ENCODE results near the gene ARAP1. TPM values are rescaled to one million over a fixed set of nuclear protein-coding genes. Genes with fewer than 3 reads are reported as not detected.

The ARAP1 gene
- total RNA-seq, 2 experiments from 2014 or later, result 84.3 to 89.6 TPM

DNA sequence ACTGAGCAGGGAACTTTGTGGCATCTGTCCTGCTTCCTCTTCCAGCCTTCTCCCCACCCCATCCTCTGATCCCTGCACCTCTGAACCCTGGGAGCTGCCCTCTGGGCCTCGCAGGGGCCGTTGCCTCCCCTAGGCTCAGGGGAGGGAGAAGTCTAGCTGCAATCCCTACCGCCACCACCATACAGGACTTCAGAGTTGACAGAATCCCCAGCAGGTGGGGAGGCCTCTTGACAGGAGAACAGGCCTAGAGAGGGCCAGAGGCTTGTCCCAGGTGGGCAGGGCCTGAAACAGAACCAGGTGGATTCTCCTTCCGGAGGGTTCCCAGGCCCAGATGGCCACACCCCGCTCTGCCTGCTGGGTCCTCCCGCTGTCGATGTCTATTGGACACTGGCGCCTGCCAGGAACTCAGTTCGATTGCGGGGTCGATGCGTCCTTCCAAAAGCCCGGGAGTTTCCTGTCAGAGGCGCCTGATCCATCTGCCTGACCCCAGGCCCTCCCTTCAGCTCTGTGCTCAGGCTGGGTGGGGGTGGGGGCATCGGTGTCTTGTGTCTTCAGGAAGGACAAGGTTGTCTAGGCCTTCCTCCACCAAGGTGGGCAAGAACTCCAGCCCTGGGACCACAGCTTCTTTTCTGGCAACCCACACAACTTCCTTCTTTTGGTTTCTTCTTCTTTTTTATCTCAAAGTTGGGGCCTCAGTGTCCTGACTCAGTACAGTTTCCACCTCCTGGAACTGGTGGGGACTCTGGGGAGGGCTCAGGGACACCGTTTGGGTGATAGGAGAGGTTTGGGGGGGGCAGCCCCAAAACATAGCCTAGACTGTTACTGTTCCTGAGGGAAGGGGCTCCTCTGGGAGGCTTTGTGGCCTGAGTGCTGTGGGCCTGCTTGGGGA, 35.3 kb upstream of the ARAP1 start:
- Mint-ChIP-seq H3K27me3 (ENCODE audit: low read depth) (peaks cover 4% of the 10 kb centered on the region), H3K27ac (peak overlapping the region; percentile 44), H3K9me3 (ENCODE audit: insufficient read depth) (no peaks in the 10 kb centered on the region), H3K36me3 (ENCODE audit: low read depth) (no peaks in the 10 kb centered on the region), H3K4me3 (peak overlapping the region; percentile 25), H3K4me1 (ENCODE audit: low read depth) (peaks cover 31% of the 10 kb centered on the region)
- POLR2A ChIA-PET, result interaction anchor here (0.6 to 1.5 kb wide), 5 partner anchors 15 to 115 kb away, joined by 3 to 4 read pairs (median 3); no protein-coding TSS in a partner anchor
- DNase-seq (peak; percentile 42), ATAC-seq (peak; percentile 70)
- CTCF ChIA-PET, result interaction anchor here (1.1 to 2.0 kb wide), 5 partner anchors 9 to 62 kb away, joined by 3 to 14 read pairs (median 5); no protein-coding TSS in a partner anchor

DNA sequence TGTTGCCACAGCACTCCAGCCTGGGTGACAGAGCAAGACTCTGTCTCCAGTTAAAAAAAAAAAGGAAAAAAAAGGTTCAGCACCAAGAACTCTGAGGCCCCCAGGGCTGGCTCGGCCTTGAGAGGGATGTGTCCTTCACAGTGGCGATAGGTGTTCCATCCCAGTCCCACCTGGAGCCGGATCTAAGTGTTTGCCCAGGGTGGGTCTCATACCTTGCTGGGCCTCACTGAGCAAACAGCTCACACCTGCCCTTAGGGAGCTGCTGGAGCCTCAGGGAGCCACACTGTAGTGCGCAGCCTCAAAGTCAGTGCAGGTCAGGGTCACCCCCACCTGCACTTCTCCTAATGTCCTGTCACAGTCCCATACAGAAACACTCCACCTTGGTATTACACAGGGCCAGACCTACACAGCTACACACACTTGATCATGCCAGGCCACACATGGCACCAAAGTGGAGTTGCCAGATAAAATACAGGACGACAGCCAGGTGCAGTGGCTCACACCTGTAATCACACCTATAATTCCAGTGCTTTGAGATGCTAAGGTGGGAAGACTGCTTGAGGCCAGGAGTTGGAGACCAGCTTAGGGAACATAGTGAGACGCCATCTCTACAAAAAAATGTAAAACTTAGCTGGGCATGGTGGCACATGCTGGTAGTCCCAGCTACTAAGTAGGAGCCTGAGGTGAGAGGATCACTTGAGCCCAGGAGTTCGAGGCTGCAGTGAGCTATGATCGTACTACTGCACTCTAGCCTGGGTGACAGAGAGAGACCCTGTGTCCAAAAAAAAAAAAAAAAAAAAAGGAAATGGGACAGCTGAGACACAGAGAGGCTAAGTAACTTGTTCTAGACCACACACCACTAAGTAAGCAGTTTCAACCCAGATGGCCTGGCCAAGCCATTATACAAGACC, 34.4 kb upstream of the ARAP1 start:
- Mint-ChIP-seq H3K36me3 (ENCODE audit: low read depth) (no peaks in the 10 kb centered on the region), H3K4me3 (peak overlapping the region; percentile 25), H3K27me3 (ENCODE audit: low read depth) (peaks cover 9% of the 10 kb centered on the region), H3K27ac (no peak overlapping the region), H3K4me1 (ENCODE audit: low read depth) (peaks cover 35% of the 10 kb centered on the region), H3K9me3 (ENCODE audit: insufficient read depth) (no peaks in the 10 kb centered on the region)
- ChIA-PET POLR2A (interaction anchor here (0.6 to 1.5 kb wide), 6 partner anchors 14 to 359 kb away, joined by 3 to 4 read pairs (median 3); no protein-coding TSS in a partner anchor), CTCF (interaction anchor here (1.1 to 2.0 kb wide), 6 partner anchors 9 to 61 kb away, joined by 3 to 14 read pairs (median 4); no protein-coding TSS in a partner anchor)
- DNase-seq (no peak), ATAC-seq (no peak)

DNA sequence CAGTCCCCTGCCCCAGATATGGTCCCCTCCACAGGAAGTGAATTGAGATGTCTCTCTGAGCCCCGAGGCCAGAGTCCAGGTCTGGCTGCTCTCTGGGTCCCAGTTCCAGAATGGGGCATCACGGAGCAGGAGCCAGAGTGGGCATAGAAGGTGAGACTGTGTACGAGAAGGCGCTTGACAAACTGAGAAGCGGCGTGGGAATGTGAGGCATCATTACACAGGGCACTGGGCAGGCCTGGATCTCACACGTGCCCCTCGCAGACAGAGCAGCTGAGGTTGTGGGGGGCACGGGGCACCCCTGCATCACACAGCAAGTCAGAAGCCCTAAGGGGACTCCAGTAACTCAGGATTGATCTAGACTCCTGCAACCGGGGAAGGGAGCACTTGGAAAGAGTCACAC, 32.5 kb upstream of the ARAP1 start:
- Mint-ChIP-seq H3K4me1 (ENCODE audit: low read depth) (peaks cover 35% of the 10 kb centered on the region), H3K4me3 (no peak overlapping the region), H3K27ac (no peak overlapping the region), H3K27me3 (ENCODE audit: low read depth) (peaks cover 11% of the 10 kb centered on the region), H3K9me3 (ENCODE audit: insufficient read depth) (no peaks in the 10 kb centered on the region), H3K36me3 (ENCODE audit: low read depth) (no peaks in the 10 kb centered on the region)
- CTCF ChIA-PET, result no interaction called here
- no peak for ATAC-seq
- DNase-seq, result no peak
- POLR2A ChIA-PET, result no interaction called here

DNA sequence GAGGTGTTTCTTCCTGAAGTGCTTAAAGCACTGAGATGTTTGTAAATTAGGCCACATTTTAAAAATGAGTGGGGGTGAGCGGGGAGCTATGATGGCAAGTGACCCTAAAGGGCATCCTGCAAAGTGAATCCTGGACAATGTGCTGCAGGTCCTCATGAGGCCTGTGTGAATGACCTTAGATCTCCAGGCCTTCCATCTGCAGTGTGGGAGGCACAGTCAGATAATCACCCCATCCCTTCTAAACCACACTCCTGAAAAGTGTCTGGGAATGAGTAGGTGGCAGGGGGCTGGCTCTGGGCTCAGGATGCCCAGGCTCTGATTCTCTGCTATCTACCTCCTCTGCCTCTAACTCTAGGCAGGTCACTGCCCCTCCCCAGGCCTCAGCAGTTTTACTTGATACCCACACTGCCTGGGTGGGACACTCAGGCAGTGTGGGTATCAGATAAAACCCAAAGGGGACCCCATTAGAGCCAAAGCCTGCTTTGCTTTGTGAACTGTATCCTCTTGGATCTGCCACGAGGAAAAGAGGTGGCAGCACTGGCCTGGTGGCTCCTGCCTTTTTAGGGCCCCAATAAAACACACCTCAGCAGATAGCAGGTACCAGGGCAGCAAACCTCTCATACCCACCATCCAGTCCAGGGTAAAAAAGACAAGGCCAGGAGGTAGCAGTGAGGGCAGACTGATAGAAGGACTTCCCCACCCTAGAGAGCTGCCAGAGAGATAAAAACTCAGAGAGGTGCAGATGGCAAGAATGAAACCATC, 31.1 kb upstream of the ARAP1 start:
- Mint-ChIP-seq H3K27me3 (ENCODE audit: low read depth) (peaks cover 13% of the 10 kb centered on the region), H3K4me1 (ENCODE audit: low read depth) (peaks cover 31% of the 10 kb centered on the region), H3K9me3 (ENCODE audit: insufficient read depth) (no peaks in the 10 kb centered on the region), H3K36me3 (ENCODE audit: low read depth) (no peaks in the 10 kb centered on the region), H3K4me3 (no peak overlapping the region), H3K27ac (no peak overlapping the region)
- CTCF ChIA-PET, result interaction anchor here (1.0 to 2.8 kb wide), 6 partner anchors 10 to 394 kb away, joined by 3 to 28 read pairs (median 6); partner anchors contain the start of genes ARAP1 and STARD10
- ATAC-seq (no peak), DNase-seq (no peak)
- POLR2A ChIA-PET, result no interaction called here

DNA sequence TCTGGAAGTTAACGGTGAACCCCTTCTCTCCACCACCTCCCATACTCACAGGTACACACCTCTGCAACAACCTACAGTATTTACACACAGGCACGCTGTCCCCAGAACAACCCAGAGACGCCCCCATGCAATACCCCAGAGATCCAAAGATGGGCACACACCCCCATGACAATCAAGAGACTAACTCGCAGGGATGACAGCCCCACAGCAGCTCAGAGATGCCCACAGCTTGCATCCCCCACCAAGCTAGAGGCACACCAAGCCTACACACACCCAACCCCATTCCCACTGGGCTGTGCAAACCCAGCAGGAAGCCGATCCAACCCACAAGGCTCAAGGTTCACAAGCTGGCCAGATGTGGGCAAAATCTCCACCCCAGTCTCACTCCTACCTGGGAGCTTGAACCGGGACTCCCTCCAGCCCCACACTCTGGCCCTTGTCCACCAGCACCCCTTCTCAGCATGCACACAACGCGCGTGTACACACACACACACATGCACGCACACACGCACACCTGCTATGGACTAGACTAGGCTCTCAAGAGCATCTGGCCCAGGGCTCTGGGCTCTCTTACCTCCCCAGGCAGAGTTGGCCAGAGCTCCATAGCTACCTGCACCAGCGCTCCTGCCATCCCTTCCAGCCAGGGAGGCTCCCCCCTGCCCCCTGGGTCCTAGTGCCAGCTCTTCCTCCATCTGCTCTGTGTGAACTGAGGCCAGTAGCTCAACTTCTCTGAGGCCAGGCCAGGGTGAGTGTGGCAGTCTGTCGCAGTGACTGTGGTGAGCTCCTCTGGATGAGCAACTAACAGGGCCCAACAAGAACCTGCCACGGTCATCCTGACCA, 30.1 kb upstream of the ARAP1 start:
- no peak for DNase-seq

DNA sequence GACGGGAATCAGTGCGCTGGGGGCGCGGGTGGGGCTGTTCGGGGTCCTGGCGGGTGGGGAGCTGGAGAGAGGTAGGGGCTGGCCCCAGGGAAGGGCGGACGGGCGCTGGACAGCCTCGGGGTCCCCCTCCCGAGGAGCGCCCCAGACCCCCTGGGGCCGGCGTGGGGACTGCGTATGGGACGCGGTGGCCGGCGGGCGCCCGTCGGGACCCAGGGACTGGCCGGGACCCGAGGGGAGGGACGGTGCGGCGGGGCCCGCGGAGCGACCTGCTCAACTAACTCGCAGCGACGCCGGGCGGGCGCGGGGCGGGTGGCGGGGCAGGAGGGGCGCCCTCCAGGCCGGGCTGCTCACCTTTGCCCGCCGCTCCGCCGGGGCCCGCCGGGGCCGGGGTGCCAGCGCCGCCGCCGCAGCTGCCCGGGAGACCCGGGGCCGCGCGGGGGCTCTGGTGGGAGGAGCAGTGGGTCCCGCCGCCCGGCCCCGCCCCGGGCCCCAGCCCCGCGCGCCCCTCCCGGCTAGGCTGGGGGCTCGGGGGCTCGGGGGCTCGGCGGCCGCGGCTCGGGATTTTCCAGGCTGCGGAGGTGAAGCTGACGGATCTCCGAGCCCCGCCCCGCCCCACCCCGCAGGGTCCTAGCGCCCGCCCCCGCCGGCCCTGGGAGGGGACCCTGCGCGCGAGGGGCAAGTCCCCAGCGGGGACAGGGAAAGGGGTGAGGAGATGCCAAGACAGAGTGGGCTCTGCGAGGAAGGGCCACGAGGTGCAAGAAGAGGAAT, 29.3 kb upstream of the ARAP1 start:
- DNase-seq, result peak; percentile 51
- Mint-ChIP-seq H3K36me3 (ENCODE audit: low read depth) (no peaks in the 10 kb centered on the region), H3K4me3 (peak overlapping the region; percentile 67), H3K9me3 (ENCODE audit: insufficient read depth) (no peaks in the 10 kb centered on the region), H3K4me1 (ENCODE audit: low read depth) (peaks cover 20% of the 10 kb centered on the region), H3K27ac (no peak overlapping the region), H3K27me3 (ENCODE audit: low read depth) (peaks cover 13% of the 10 kb centered on the region)
- ATAC-seq, result peak; percentile 82
- ChIA-PET POLR2A (interaction anchor here (1.1 to 1.6 kb wide), 2 partner anchors 12 to 32 kb away, joined by 4 to 7 read pairs; no protein-coding TSS in a partner anchor), CTCF (interaction anchor here (0.9 to 2.8 kb wide), 7 partner anchors 12 to 58 kb away, joined by 3 to 28 read pairs (median 6); partner anchors contain the start of genes ARAP1 and STARD10)

More for the DNA sequence above, 30.1 kb upstream of the ARAP1 start:
- peaks cover 21% of the 10 kb centered on the region for H3K4me1 Mint-ChIP-seq (ENCODE audit: low read depth)
- ATAC-seq, result peak; percentile 44
- ChIA-PET CTCF (interaction anchor here (1.0 to 2.8 kb wide), 6 partner anchors 11 to 395 kb away, joined by 3 to 28 read pairs (median 6); partner anchors contain the start of genes ARAP1 and STARD10), POLR2A (interaction anchor here (1.1 to 1.6 kb wide), 2 partner anchors 11 to 31 kb away, joined by 4 to 7 read pairs; no protein-coding TSS in a partner anchor)
- H3K9me3 Mint-ChIP-seq (ENCODE audit: insufficient read depth), result no peaks in the 10 kb centered on the region
- peak overlapping the region; percentile 67 for H3K4me3 Mint-ChIP-seq
- no peaks in the 10 kb centered on the region for H3K36me3 Mint-ChIP-seq (ENCODE audit: low read depth)
- H3K27me3 Mint-ChIP-seq (ENCODE audit: low read depth), result peaks cover 13% of the 10 kb centered on the region
- no peak overlapping the region for H3K27ac Mint-ChIP-seq

DNA sequence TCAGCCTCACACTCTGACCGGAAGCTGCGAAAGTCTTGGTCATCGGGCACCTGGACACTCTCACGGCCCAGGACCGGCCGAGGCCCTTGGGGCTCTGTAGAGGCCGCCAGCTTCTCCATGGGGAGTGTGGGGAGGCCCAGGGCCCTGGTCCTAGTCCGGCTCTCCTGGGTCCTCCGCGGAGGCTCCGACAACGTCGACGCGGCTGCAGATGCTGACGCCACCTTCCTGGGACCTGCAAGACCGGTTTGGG, 28.8 kb upstream of the ARAP1 start:
- no peaks in the 10 kb centered on the region for H3K36me3 Mint-ChIP-seq (ENCODE audit: low read depth)
- no peak overlapping the region for H3K27ac Mint-ChIP-seq
- H3K4me1 Mint-ChIP-seq (ENCODE audit: low read depth), result peaks cover 21% of the 10 kb centered on the region
- no peaks in the 10 kb centered on the region for H3K9me3 Mint-ChIP-seq (ENCODE audit: insufficient read depth)
- no peak for ATAC-seq
- no peak for DNase-seq
- ChIA-PET POLR2A (interaction anchor here (1.6 kb wide), 1 partner anchor 12 kb away, joined by 7 read pairs; no protein-coding TSS in a partner anchor), CTCF (interaction anchor here (0.9 to 2.8 kb wide), 3 partner anchors 12 to 56 kb away, joined by 3 to 28 read pairs (median 6); partner anchors contain the start of gene STARD10)
- H3K27me3 Mint-ChIP-seq (ENCODE audit: low read depth), result peaks cover 13% of the 10 kb centered on the region
- peak overlapping the region; percentile 54 for H3K4me3 Mint-ChIP-seq

DNA sequence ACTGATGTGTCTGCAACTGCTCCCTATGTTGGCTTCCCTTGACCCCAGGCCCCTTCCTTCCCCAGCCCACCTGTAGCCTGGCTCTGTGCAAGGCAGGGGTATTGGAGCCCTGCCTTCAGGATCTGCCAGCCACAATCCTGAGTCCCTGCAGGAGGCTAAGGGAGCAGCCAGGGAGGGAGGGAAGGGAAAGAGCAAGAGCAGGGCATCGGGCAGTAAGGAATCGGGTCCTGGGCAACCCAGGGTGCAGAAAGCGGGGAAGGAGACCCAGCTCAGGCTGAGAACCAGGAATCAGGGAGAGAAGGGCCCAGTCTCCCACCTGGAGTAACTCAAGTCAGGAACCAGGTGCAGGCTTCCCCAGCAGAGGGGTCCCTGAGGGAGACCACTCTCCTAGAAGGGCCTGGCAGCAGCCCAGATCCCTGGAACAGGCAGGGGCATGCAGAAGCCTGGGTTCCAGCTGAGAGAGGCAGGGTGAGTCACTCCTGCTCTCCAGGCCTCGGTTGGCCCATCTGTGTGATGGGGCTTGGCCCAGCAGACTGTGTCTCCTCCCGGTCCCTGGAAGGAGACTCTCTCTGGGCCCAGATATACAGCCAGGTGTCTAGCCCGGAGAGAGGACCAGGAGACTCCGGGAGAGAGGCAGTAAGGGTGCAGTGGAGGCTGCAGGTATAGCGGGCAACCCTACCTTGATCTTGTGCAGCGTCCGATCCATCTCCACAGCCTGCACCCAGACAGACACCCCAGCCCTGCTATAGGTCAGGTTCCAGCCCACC, 28.3 kb upstream of the ARAP1 start:
- Mint-ChIP-seq H3K9me3 (ENCODE audit: insufficient read depth) (no peaks in the 10 kb centered on the region), H3K4me1 (ENCODE audit: low read depth) (peaks cover 21% of the 10 kb centered on the region), H3K36me3 (ENCODE audit: low read depth) (no peaks in the 10 kb centered on the region), H3K27ac (no peak overlapping the region), H3K4me3 (peak overlapping the region; percentile 54), H3K27me3 (ENCODE audit: low read depth) (peaks cover 13% of the 10 kb centered on the region)
- POLR2A ChIA-PET, result no interaction called here
- DNase-seq (no peak), ATAC-seq (no peak)
- CTCF ChIA-PET, result interaction anchor here (0.9 to 2.8 kb wide), 3 partner anchors 13 to 55 kb away, joined by 3 to 28 read pairs (median 6); partner anchors contain the start of gene STARD10

DNA sequence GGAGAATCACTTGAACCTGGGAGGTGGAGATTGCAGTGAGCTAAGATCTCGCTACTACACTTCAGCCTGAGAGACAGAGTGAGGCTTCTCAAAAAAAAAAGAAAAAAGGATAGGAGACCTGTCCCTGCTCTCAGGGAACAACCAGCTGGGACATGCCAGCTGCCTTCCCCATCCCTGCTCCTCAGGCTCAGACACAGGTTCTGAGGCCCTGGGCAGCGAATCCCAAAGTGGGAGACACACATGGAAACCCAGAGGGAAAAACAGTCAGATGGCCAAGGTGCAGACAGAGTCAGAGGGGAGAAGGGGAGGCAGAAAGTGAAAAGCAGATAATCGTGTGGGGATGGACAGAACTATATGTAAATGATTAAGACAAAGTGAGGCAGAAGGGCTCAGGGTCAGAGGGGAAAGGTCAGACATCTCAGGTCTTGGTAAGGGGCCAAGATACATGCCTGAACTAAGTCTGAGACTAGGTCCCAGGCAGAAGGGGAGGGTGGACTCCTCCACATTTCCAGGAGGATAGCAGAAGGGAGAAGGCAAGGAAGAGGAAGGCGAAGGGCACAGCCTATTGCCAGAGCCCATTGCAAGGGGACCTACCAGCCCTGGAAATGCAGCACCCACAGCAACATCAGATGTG, 27.4 kb upstream of the ARAP1 start:
- ChIA-PET POLR2A (no interaction called here), CTCF (interaction anchor here (5.0 kb wide), 1 partner anchor 13 kb away, joined by 31 read pairs; the partner anchor contains the start of gene STARD10)
- no peaks in the 10 kb centered on the region for H3K9me3 Mint-ChIP-seq (ENCODE audit: insufficient read depth)
- no peak overlapping the region for H3K27ac Mint-ChIP-seq
- H3K27me3 Mint-ChIP-seq (ENCODE audit: low read depth), result peaks cover 13% of the 10 kb centered on the region
- no peak for DNase-seq
- no peak for ATAC-seq
- no peak overlapping the region for H3K4me3 Mint-ChIP-seq
- no peaks in the 10 kb centered on the region for H3K36me3 Mint-ChIP-seq (ENCODE audit: low read depth)
- H3K4me1 Mint-ChIP-seq (ENCODE audit: low read depth), result peaks cover 21% of the 10 kb centered on the region

Data from activated CD8-positive, alpha-beta T cell treated with anti-CD3 and anti-CD28 coated beads, Interleukin-2, amount 10 ng/mL, durations not matched to agents 7 days and 5 days (primary cell).